Dedifferentiated amniotic fluid mesenchymal stem cell (primary cell): ENCODE results near the gene IQSEC1.

Source experiments
- DNase-seq: peaks from one replicate; pipeline ENCODE4 v3.0.0-alpha.2; 2016; ENCODE audit errors: extremely low spot score

The IQSEC1 gene

DNA sequence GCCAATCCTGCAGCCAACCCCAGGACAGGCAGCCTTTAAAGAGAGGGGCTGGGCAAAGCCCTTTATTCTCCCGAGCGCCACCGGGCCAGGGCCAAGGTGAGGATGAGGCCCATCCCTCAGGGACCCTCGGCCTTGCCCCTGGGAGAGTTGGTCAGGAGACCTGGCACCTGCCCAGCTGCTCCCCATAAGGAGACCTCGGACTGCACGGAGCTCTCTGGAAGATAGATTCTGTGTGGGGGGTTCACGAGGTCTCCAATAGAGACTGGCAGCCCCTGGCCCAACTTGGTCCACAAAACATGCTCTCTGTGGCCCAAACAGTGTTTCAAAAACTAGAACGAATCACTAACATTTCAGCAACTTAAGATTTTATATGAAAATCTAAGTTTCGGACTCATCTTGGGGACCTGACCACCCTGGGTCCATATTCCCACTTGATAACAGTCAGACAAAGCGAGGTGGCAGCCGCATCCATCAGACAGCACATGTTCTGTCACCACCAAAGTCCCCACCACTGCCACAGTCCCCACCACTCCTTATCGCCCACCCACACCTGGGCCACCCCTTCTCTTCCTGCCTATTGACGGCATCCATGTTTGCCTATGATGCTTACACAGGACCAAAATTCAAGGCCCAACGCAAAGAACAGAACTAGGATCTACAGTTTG, 117.4 kb downstream of the IQSEC1 start:
- no peak for DNase-seq

- peak; percentile 58 for DNase-seq
These were observed 118.2 kb downstream of the IQSEC1 start for GRCh38 chr3:12954891-12955650.

- no peak for DNase-seq
These were observed 119.0 kb downstream of the IQSEC1 start for GRCh38 chr3:12954180-12954579.

- DNase-seq = no peak
These were observed 119.8 kb downstream of the IQSEC1 start for GRCh38 chr3:12953201-12953995.

GRCh38 chr3:12952343-12953200, 120.7 kb downstream of the IQSEC1 start:
- no peak for DNase-seq

GRCh38 chr3:12948891-12949711, 124.1 kb downstream of the IQSEC1 start:
- peak; percentile 38 for DNase-seq

- DNase-seq = peak; percentile 37
These were observed 124.9 kb downstream of the IQSEC1 start for GRCh38 chr3:12948371-12948770.

- peak; percentile 49 for DNase-seq
These were observed 125.5 kb downstream of the IQSEC1 start for GRCh38 chr3:12947504-12948369.

DNA sequence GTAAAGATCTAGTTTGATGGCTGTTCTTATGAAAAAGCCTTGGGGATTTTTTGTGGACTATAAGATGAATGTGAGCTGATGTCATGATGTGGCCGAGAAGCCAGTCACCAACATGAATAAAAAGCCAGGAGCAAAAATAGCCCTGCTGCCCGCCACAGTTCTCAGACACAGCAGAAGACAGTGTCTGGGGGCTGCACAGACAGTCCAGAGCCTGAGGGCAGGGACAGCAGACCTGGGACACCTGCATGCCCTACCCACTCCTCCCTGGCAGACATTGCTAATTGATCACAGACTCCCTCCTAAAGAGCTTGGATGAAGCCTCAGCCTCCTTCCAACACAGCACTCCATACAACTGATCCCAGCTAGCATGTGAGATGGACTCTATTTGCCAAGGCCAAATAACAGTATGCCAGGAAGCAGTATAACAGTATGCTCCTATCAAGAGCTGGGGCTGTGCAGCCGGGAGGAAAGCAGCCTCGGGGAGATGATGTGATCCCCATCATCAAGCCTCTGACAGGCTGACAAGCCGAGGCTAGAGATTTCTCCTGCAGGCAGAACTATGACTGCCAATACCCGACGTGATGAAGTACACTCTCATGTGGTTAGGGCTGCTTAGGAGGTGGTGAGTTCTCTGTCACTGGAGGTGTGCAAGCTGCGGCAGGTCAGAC, 126.4 kb downstream of the IQSEC1 start:
- DNase-seq = peak; percentile 16

DNA sequence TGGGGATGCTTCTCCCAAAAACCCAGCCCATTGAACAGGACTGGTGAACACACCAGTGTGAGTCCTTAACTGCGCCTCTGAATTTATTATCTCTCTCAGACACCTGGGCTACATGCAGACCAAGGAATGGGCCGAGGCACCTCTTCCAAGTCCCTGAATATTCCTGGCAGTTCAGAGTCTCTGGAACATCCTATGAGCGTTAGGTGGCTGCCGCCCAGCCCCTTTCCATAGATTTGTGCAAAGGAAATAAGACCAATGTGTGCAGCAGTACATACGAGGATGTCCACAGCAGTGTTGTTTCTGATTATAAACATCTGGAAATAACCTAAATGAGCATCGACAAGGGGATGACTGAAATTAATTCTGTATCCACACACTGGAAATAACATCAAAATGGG, 127.0 kb downstream of the IQSEC1 start:
- DNase-seq = no peak

- DNase-seq = no peak
These were observed 128.4 kb downstream of the IQSEC1 start for GRCh38 chr3:12944849-12945248.

GRCh38 chr3:12944413-12944812, 128.8 kb downstream of the IQSEC1 start:
- DNase-seq = no peak

DNA sequence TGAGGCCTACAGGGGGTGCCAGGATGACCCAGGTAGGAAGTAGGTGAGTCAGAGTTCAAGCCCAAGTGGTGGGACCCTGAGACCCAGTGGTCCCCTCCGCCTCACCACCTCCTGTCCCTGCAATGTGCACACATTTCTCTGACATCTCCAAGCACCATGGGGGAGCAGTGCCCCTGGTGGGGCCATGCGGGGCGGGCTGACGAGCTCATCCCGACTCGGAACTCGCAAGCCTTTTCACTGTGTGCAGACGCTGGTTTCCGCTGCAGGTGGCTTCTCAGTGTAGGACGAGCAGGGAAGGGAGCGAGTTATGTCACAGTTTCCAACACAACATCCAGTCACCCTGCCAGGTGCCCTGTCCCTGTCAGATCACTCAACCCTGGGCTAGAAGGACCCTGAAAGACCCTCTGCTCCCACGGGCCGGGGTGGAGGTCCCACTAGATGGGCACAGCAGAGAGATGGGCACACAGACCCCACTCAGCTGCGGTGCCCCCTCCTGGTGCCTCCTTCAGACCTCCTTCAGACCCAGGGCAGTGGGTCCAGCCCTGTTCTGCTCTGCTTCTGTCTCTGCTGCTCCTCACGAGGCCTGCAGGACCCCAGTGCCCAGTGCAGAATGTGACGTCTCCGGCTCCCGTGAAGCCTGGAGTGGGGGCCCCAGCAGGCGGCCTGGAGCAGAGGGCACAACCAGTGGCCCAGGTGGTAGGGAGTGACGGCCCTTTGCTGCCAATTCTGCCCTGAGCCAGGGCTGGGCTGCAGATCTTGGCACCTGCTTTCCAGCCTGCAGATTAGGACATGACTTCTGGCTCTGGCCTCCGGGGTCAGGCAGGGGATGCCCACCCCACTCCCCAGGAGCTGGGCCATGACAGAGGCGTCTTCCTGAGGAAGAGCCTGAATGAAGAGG, 129.9 kb downstream of the IQSEC1 start:
- no peak for DNase-seq

GRCh38 chr3:12941495-12942023, 131.7 kb downstream of the IQSEC1 start:
- no peak for DNase-seq

- DNase-seq = no peak
These were observed 132.4 kb downstream of the IQSEC1 start for GRCh38 chr3:12940854-12941253.

DNA sequence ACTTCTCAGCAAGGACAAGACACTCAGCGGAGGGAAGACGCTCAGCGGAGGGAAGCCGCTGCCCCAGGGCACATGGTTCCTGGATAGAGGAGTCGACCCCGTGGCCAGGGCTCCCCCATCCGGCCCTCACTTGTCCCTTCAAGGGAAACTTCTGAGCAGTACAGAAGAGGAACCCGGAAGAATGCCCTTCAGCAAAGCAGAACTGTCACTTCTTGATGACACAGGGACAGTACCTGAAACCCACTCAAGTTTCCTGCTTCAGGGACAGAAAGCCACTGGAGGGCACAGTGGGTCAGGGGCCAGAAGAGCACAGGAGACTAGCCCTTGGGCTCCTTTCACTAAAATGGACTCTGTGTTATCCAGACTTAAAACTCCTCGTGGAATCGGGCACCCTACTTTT, 134.1 kb downstream of the IQSEC1 start:
- DNase-seq = no peak

GRCh38 chr3:12938258-12938711, 134.9 kb downstream of the IQSEC1 start:
- peak; percentile 53 for DNase-seq
